Karpas-422 (cell line): ENCODE data around the gene NOXA1. TPM values are rescaled to one million over a fixed set of nuclear protein-coding genes. Genes with fewer than 3 reads are reported as not detected.

Source experiments
- DNase-seq: peaks from one replicate; pipeline ENCODE4 v3.0.0-alpha.2; 2015
- H2AFZ ChIP-seq: fragments of 200-600 bp; sonication (generic); 2 replicates; pipeline ENCODE4 v1.6.1; 2014; ENCODE audit warnings: antibody characterized with exemption, low read length, mixed read lengths
- H3K27ac ChIP-seq: fragments of 200-600 bp; sonication (generic); 2 replicates; pipeline ENCODE4 v1.5.1; 2014; ENCODE audit warnings: mild to moderate bottlenecking, low read length, moderate library complexity
- H3K27me3 ChIP-seq: fragments of 200-600 bp; sonication (generic); 2 replicates; pipeline ENCODE4 v1.6.1; 2014; ENCODE audit warnings: low read length, mixed read lengths
- H3K36me3 ChIP-seq: fragments of 200-600 bp; sonication (generic); 2 replicates; pipeline ENCODE4 v1.6.1; 2014; ENCODE audit warnings: low read length, mixed read lengths; ENCODE audit not compliant: insufficient read depth
- H3K4me1 ChIP-seq: fragments of 200-600 bp; sonication (generic); 2 replicates; pipeline ENCODE4 v1.6.1; 2014; ENCODE audit warnings: mild to moderate bottlenecking, low read length, mixed read lengths
- H3K4me2 ChIP-seq: fragments of 200-600 bp; sonication (generic); 2 replicates; pipeline ENCODE4 v1.6.1; 2014; ENCODE audit warnings: low read length, low read depth, mild to moderate bottlenecking; ENCODE audit not compliant: poor library complexity, severe bottlenecking
- H3K4me3 ChIP-seq: fragments of 200-600 bp; sonication (generic); 2 replicates; pipeline ENCODE4 v1.5.1; 2014; ENCODE audit warnings: mild to moderate bottlenecking, antibody characterized with exemption, low read length, mixed read lengths
- H3K79me2 ChIP-seq: fragments of 200-600 bp; sonication (generic); 2 replicates; pipeline ENCODE4 v1.6.1; 2014; ENCODE audit warnings: mild to moderate bottlenecking, low read length, mixed read lengths
- H3K9ac ChIP-seq: fragments of 200-600 bp; sonication (generic); 2 replicates; pipeline ENCODE4 v1.6.0; 2014; ENCODE audit warnings: low read length
- H3K9me2 ChIP-seq: fragments of 200-600 bp; sonication (generic), shearing (Covaris generic); replicated peaks from 2 replicates; pipeline ENCODE4 v1.6.0; 2014; ENCODE audit warnings: mild to moderate bottlenecking, low read length, moderate library complexity; ENCODE audit not compliant: insufficient read depth
- H3K9me3 ChIP-seq: fragments of 300-700, 200-600 bp; sonication (generic); 2 replicates; pipeline ENCODE4 v1.6.1; 2014; ENCODE audit warnings: low read length, mixed read lengths
- H4K20me1 ChIP-seq: fragments of 200-600 bp; sonication (generic); 2 replicates; pipeline ENCODE4 v1.6.1; 2014; ENCODE audit warnings: mild to moderate bottlenecking, antibody characterized with exemption, low read length, low read depth; ENCODE audit not compliant: insufficient read depth
- total RNA-seq: library from RNA; depleted of rRNA; stranded (reverse); fragments of >200 nt; shearing (Covaris generic); gene quantifications from 2 replicates; pipeline ENCODE4 v1.2.3, GENCODE V29; 2014; ENCODE audit warnings: low replicate concordance

The NOXA1 gene
- total RNA-seq, 1 experiment from 2014 or later, result not detected

DNA sequence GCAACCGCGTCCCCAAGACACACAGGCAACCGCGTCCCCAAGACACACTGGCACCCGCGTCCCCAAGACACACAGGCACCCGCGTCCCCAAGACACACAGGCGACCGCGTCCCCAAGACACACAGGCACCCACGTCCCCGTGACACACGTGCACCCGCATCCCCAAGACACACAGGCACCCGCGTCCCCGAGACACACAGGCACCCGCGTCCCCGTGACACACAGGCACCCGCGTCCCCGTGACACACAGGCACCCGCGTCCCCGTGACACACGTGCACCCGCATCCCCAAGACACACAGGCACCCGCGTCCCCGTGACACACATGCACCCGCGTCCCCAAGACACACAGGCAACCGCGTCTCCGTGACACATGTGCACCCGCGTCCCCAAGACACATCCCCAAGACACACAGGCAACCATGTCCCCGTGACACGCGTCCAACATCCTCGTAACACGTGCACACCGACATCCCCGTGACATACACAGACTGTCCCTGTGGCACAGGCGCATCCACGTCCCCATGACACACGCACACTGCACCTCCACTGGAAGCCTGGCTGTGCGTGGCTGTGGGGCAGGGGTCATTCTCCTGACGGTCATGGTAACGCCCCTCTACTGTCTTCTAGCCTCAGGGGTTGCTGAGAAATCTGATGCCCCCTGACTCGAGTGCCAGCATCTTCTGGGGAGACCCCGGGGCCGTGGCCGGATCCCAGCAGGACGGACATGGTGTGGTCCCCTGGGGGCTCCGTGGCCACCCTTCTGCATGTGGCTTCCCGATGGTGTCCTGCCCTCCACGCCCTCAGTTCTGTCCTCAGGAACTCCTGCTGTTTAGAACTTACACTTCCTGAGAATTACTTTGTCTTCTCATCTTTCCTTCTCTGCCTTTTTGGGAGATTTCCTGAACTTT, 24.4 kb upstream of the NOXA1 start:
- Histone ChIP-seq H3K4me1 (peaks cover 12% of the 10 kb centered on the region), H3K4me2 (no peak overlapping the region), H3K9me2 (no peaks in the 10 kb centered on the region), H3K9me3 (no peaks in the 10 kb centered on the region), H3K79me2 (no peaks in the 10 kb centered on the region), H3K27ac (no peak overlapping the region), H4K20me1 (peaks cover 13% of the 10 kb centered on the region; the same call in 1 of the 2 replicates), H3K9ac (no peak overlapping the region), H3K4me3 (no peak overlapping the region), H2AFZ (no peak overlapping the region), H3K27me3 (no peaks in the 10 kb centered on the region), H3K36me3 (no peaks in the 10 kb centered on the region)
- no peak for DNase-seq

DNA sequence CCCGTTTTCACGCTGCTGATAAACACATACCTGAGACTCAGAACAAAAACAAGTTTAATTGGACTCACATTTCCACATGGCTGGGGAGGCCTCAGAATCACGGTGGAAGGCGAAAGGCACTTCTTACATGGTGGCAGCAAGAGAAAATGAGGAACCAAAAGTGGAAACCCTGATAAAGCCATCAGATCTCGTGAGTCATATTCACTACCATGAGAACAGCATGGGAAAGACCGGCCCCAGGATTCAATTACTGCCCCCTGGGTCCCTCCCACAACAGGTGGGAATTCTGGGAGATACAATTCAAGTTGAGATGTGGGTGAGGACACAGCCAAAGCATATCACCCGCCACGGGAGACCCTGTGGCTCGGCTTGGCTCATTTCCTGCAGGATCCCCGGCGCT, 20.4 kb upstream of the NOXA1 start:
- Histone ChIP-seq H3K4me1 (peaks cover 12% of the 10 kb centered on the region), H3K4me3 (no peak overlapping the region), H3K79me2 (no peaks in the 10 kb centered on the region), H4K20me1 (peaks cover 13% of the 10 kb centered on the region; the same call in 1 of the 2 replicates), H3K27me3 (no peaks in the 10 kb centered on the region), H3K9me2 (no peaks in the 10 kb centered on the region), H2AFZ (no peak overlapping the region), H3K27ac (no peak overlapping the region), H3K9ac (no peak overlapping the region), H3K9me3 (no peaks in the 10 kb centered on the region), H3K36me3 (no peaks in the 10 kb centered on the region), H3K4me2 (no peak overlapping the region)
- no peak for DNase-seq

DNA sequence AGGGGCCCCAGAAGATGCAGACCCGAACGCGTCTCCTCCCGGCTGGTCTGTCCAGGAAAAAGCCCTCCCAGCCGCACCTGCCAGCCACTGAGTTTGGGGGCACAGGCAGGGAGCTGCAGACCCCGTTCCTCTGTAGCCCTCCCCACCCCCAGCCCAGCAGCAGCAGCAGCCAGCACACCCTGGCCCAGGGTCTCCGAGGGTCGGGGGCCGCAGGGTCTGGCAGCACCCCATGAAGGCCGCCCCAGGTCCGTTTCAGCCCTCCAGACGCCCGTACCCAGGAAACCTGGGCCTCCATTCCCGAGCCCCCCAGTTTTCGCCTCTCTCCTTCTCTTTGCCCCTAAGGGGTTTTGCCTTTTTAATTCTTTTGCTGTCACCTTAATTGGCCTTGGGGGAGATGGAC, 19.9 kb upstream of the NOXA1 start:
- H3K9me2 ChIP-seq, result no peaks in the 10 kb centered on the region
- H3K36me3 ChIP-seq, result no peaks in the 10 kb centered on the region
- H3K4me2 ChIP-seq, result no peak overlapping the region

DNA sequence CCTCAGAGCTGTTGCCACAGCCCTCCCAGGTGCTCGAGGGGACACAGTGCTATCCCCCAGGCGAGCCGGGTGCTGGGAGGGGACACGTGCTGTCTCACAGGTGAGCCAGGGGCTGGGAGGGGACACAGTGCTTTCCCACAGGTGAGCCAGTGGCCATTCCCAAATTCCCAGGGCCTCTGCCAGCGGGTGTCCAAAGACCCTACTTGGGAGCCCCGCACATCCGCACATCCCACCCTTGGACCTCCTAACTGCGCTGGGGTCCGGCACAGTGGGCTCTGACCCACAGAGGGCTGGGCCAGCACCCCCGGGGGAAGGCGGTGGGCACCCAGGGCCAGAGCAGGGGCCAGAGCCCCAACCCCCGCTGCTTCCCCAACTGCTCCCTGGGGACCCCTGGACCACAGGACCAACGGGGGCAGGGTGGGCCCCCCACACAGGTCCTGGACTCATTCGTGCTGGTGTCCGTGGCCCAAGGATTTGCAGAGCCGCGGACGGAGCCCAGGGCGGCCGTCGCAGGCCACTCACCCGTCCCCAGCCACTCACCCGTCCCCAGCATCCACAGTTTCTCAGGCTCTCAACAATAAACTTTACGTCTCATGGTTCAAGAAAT, 18.1 kb upstream of the NOXA1 start:
- Histone ChIP-seq H2AFZ (no peak overlapping the region), H3K9me3 (no peaks in the 10 kb centered on the region), H3K4me2 (no peak overlapping the region), H3K79me2 (no peaks in the 10 kb centered on the region), H3K27me3 (no peaks in the 10 kb centered on the region), H3K9me2 (no peaks in the 10 kb centered on the region), H3K4me3 (no peak overlapping the region), H4K20me1 (peaks cover 15% of the 10 kb centered on the region; the same call in 1 of the 2 replicates), H3K27ac (no peak overlapping the region), H3K4me1 (peaks cover 5% of the 10 kb centered on the region), H3K9ac (no peak overlapping the region), H3K36me3 (no peaks in the 10 kb centered on the region)
- no peak for DNase-seq

More for the DNA sequence above, 19.9 kb upstream of the NOXA1 start:
- H3K27me3 ChIP-seq, result no peaks in the 10 kb centered on the region
- no peak overlapping the region for H3K4me3 ChIP-seq
- no peak overlapping the region for H3K27ac ChIP-seq
- no peak for DNase-seq
- no peaks in the 10 kb centered on the region for H3K9me3 ChIP-seq
- no peaks in the 10 kb centered on the region for H3K79me2 ChIP-seq
- no peak overlapping the region for H2AFZ ChIP-seq
- peaks cover 16% of the 10 kb centered on the region; the same call in 1 of the 2 replicates for H4K20me1 ChIP-seq
- H3K9ac ChIP-seq, result no peak overlapping the region
- H3K4me1 ChIP-seq, result peaks cover 14% of the 10 kb centered on the region

DNA sequence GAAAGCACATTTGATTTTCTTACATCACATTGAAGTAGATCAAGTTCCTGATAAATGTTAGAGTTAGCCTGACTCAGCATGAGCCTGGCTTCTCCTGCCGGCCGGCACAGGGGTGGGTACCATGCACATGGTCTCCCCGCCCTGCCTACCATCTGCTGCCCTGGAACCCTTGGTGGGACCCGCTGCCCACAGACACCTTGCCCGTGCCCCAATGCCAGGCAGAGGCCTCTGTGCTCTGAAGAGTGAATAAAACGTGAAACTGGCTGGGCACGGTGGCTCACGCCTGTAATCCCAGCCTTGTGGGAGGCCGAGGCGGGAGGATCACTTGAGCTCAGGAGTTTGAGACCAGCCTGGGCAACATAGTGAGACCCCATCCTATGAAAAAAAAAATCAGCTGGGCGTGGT, 17.5 kb upstream of the NOXA1 start:
- no peak overlapping the region for H3K4me2 ChIP-seq
- no peak overlapping the region for H3K27ac ChIP-seq
- H3K4me1 ChIP-seq, result 0 out of 2 replicates have a peak, but pooled peaks cover 2% of the 10 kb centered on the region
- no peaks in the 10 kb centered on the region for H3K9me3 ChIP-seq
- no peak overlapping the region for H3K9ac ChIP-seq
- no peaks in the 10 kb centered on the region for H3K27me3 ChIP-seq
- no peaks in the 10 kb centered on the region for H3K79me2 ChIP-seq
- H3K36me3 ChIP-seq, result no peaks in the 10 kb centered on the region
- no peak overlapping the region for H3K4me3 ChIP-seq
- DNase-seq, result no peak
- H2AFZ ChIP-seq, result no peak overlapping the region
- H4K20me1 ChIP-seq, result peaks cover 15% of the 10 kb centered on the region; the same call in 1 of the 2 replicates
- H3K9me2 ChIP-seq, result no peaks in the 10 kb centered on the region

DNA sequence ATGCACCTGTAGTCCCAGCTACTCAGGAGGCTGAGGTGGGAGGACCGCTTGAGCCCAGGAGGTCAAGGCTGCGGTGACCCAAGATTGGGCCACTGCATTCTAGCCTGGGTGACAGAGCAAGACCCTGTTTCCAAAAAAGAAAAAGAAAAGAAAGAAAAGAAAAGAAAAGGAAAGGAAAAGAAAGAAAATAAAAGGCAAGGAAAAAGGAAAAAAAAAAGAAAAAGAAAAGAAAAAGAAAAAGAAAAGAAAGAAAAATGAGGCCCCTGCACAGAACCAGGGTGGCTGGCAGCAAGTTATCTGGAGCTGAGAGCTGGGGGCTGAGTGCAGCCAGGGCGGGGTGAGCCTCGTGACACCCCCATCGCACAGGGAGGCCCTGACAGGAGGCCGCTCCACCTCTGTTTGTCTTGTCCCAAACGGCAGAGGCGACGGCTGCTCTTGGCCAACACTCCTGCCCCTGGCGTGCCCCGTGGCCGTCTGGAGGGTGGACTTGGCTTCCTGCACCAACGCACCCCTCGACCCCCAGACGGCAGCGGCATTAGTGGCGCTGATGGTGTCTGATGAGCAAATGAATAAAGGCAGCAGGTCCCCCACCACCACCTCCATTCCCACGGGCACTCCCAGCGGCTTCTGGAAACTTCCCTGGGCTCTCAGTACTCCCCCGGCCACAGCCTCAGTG, 17.0 kb upstream of the NOXA1 start:
- Histone ChIP-seq H3K79me2 (no peaks in the 10 kb centered on the region), H3K9me3 (no peaks in the 10 kb centered on the region), H3K27me3 (no peaks in the 10 kb centered on the region), H3K27ac (no peak overlapping the region), H3K4me3 (no peak overlapping the region), H3K4me1 (0 out of 2 replicates have a peak, but pooled peaks cover 2% of the 10 kb centered on the region), H2AFZ (no peak overlapping the region), H3K4me2 (no peak overlapping the region), H4K20me1 (peaks cover 20% of the 10 kb centered on the region; the same call in 1 of the 2 replicates), H3K36me3 (no peaks in the 10 kb centered on the region), H3K9me2 (no peaks in the 10 kb centered on the region), H3K9ac (no peak overlapping the region)
- no peak for DNase-seq

DNA sequence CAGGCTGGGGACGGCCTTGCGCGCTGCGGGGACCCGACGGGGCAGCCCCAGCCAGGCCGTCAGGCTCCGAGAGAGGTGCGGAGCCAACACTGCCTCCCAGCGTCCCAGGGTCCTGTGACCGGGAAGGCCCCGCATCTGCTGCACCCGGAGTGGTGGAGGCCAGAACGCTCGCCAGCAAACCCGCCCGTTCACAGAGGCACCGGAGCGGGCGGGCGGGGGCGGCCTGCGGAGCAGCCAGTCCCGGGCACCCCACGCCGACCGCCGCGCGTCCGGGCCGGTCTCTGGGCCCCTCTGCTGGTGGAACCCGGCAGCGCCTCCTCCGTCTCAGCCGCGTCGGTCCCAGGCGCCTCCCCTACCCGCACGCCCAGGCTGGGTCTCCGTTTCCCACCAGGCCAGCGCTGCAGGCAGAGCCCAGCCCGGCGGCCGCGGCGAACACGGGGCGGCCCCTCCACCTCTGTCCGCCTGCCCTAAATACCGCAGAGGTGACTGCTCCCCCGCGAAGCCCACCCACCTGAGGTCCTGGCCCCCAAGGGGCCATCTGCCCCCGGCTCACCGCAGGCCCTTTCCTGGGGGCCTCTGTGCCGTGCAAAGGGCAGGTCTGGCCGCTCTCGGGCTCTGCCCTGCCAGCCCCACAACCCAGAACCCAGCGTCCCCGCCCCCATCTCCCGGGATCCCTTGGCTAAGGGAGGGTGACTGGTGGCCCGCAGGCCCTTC, 16.2 kb upstream of the NOXA1 start:
- H3K4me2 ChIP-seq, result no peak overlapping the region
- no peaks in the 10 kb centered on the region for H3K9me3 ChIP-seq
- no peak overlapping the region for H2AFZ ChIP-seq
- no peak overlapping the region for H3K27ac ChIP-seq
- H3K4me1 ChIP-seq, result 0 out of 2 replicates have a peak, but pooled peaks cover 2% of the 10 kb centered on the region
- no peak overlapping the region for H3K4me3 ChIP-seq
- DNase-seq, result no peak
- no peak overlapping the region for H3K9ac ChIP-seq
- no peaks in the 10 kb centered on the region for H3K9me2 ChIP-seq
- H3K79me2 ChIP-seq, result no peaks in the 10 kb centered on the region
- no peaks in the 10 kb centered on the region for H3K36me3 ChIP-seq
- H4K20me1 ChIP-seq, result peaks cover 21% of the 10 kb centered on the region; the same call in 1 of the 2 replicates
- H3K27me3 ChIP-seq, result no peaks in the 10 kb centered on the region
